ENCODE data around the gene CCL13.

CCL13 gene

DNA sequence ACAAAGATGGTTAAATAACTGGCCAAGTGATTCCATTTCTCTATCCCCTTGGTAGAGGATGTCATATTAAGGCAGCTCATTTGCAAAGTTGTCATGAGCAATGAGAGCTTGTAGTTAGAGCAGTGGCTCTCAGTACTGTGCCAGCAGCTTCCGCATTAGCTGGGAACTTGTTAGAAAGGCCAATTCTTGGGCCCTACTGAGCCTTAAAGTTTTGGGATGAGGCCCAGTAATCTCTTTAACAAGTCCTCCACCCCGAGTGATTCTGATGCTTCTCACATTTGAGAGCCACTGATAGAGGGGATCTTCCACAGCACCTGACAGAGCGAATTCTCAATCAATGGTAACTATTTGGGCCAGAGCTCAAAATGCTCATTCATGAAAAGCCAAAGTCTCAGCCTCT, 26.9 kb downstream of the CCL13 start:
- DNase-seq (ENCODE audit: extremely low read depth in 1 of 2, low read depth in 1 of 2): no peak

DNA sequence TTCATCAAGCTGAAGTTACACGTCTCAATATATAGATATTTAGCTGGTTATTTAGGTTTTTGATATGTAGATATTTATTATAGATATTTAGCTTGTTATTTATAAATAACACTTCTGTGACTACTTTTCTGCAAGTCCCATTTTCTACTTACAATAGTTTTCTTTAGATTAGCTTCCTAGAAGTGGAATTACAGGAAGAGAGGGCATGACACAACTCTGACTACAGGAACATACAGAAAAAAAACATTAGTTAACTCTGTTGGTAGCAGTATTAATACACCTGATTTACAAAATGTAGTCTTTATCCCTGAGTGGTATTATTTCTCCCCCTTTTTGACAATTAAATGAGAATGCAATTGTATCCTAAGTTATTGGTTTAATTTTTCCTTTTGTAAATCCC, 28.0 kb downstream of the CCL13 start:
- no peak for DNase-seq (ENCODE audit: extremely low read depth in 1 of 2, low read depth in 1 of 2)

DNA sequence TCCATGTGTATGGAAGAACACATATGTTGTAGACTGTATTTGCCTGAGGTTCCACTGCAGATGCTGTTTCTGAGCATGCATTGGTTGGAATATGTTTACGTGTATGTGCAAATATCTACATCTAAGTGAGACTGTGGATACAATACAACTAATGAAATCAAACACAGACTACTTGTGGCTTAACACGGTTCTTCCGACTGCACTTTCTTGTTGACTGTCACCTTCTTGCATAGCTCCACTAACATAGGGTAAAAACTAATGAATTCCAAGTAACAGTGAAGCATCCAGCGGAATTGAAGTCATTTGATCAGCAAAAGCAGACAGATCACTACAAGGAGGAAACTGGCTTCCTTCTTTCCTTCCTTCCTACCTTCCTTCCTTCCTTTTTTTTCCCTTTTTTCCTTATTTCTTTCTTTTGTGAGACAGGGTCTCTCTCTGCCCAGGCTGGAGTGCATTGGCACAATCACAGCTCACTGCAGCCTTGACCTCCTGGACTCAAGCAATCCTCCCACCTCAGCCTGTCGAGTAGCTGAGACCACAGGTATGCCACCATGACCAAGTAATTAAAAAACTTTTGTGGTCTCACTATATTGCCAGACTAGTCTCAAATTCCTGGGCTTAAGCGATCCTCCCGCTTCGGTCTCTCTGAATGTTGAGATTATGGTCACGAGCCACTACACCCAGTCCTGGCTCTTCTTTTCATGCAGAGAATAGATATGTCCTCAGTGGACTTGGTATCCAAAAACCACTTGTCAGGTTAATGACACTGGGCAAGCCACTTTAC, 28.7 kb downstream of the CCL13 start:
- no peak for DNase-seq (ENCODE audit: extremely low read depth in 1 of 2, low read depth in 1 of 2)

GRCh38 chr17:34386343-34386696, 30.0 kb downstream of the CCL13 start:
- no peak for DNase-seq (ENCODE audit: extremely low read depth in 1 of 2, low read depth in 1 of 2)

DNA sequence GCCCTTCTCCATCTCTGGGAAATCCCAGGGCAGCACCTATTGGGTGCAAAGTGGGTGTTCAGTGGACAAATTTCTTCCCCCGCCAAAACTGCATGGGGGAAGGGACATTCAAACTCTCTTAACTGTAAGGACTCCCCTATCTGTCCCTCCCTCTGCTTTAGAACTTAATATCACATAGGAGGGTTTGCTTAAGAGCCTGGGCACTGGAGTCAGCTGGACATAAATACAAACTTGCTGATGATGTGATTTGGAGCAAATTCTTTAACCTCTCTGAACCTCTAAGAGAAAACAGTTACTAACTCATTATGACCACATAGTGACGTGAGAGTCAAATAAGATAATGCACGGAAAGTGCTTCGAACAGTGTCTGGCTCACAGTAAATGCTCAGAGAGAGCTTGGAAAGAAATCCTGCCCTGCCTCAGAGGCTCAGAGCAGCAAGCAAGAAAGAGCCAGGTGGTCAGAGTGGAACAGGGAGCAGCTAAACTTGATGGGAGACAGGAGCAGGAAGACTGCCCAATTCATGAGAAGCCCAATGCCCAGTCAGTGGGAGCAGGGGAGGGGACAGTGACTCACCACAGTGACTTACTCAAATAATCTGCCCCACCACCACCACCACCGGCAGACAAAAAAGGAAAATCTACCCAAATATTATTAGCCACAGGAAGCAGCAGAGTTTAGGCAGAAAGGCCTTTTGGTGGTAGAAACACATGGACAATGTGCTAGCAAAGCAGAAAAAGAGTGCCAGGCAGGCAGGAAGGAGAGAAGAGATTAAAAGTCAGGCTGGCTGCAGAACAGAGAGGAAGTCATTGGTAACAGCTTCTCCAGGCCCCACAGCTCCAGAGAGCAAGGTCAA, 30.6 kb downstream of the CCL13 start:
- DNase-seq (ENCODE audit: extremely low read depth in 1 of 2, low read depth in 1 of 2): no peak

DNA sequence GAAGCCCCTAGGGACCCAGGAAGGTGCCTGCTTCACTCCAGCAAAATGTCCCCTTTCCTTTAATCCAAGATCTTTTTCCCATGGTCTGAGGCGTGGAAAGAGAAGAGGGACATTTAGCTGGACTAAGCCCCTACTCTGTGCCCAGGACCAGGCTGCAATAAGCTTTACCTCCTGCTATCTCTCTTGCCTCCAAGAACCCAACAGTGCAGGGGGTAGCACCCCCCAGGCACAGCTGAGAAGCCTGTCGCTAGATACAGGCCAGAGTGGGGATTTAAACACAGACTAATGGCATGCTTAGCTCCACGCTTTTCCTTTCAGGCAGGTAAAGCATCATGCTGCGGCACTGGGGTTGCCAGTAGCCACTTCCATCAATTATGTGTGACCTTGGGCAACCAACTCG, 31.3 kb downstream of the CCL13 start:
- DNase-seq (ENCODE audit: extremely low read depth in 1 of 2, low read depth in 1 of 2): no peak

- DNase-seq (ENCODE audit: extremely low read depth in 1 of 2, low read depth in 1 of 2): no peak
Measured at GRCh38 chr17:34389126-34389750, 33.0 kb downstream of the CCL13 start.

GRCh38 chr17:34390649-34391048, 34.4 kb downstream of the CCL13 start:
- DNase-seq (ENCODE audit: extremely low read depth in 1 of 2, low read depth in 1 of 2): no peak

- no peak for DNase-seq (ENCODE audit: extremely low read depth in 1 of 2, low read depth in 1 of 2)
Measured at GRCh38 chr17:34391241-34391640, 35.0 kb downstream of the CCL13 start.

- DNase-seq (ENCODE audit: extremely low read depth in 1 of 2, low read depth in 1 of 2): no peak
Measured at GRCh38 chr17:34393401-34393800, 37.1 kb downstream of the CCL13 start.

DNA sequence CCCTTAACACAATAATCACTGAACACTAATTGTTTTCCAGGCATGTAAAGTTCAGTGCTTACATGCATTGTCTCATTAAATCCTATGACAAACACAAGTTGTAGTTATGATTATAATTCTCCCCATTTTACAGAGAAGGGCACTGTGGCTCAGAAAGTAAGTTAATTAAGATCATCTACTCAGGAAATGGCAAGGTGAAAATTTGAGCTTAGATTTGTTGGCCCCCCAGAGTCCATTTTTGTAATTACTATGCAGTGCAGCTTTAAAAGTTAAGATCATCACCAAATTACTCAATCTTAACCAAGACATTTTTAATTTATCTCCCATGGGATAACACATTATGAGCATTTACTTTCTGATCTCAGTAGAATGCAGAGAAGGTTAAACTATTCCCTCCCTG, 41.0 kb downstream of the CCL13 start:
- DNase-seq (ENCODE audit: extremely low read depth in 1 of 2, low read depth in 1 of 2): no peak

- DNase-seq (ENCODE audit: extremely low read depth in 1 of 2, low read depth in 1 of 2): no peak
Measured at GRCh38 chr17:34398990-34399389, 42.7 kb downstream of the CCL13 start.

GRCh38 chr17:34399725-34400124, 43.4 kb downstream of the CCL13 start:
- DNase-seq (ENCODE audit: extremely low read depth in 1 of 2, low read depth in 1 of 2): no peak

- no peak for DNase-seq (ENCODE audit: extremely low read depth in 1 of 2, low read depth in 1 of 2)
Measured at GRCh38 chr17:34400301-34400931, 44.1 kb downstream of the CCL13 start.

- DNase-seq (ENCODE audit: extremely low read depth in 1 of 2, low read depth in 1 of 2): no peak
Measured at GRCh38 chr17:34401165-34401564, 44.9 kb downstream of the CCL13 start.

GRCh38 chr17:34403006-34403405, 46.7 kb downstream of the CCL13 start:
- DNase-seq (ENCODE audit: extremely low read depth in 1 of 2, low read depth in 1 of 2): no peak

DNA sequence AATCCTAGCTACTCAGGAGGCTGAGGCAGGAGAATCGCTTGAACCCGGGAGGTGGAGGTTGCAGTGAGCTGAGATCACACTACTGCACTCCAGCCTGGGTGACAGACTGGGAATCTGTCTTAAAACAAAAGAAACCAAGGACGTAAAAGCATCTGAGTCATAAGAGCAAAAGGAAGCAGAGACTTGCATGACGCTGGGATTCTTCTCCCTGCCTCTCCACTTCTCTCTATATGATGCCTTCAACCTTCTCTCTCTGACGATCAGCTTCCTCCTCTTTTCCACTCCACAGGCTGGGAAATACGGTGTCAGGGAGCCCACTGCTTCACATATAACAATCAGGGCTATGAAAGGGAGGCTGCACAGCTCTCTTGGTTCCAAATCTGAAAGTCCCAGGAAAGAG, 49.9 kb downstream of the CCL13 start:
- DNase-seq (ENCODE audit: extremely low read depth in 1 of 2, low read depth in 1 of 2): no peak

Measured in stimulated activated CD8-positive, alpha-beta memory T cell treated with anti-CD3 and anti-CD28 coated beads, Interleukin-7, amount 100 ng/mL, for 48 hours (primary cell).